Activated CD4-positive, CD25-positive, alpha-beta regulatory T cell (primary cell): ENCODE measurements around the gene RLIM.
A peak's percentile ranks its signal among the peaks of the same experiment; 100 is the strongest.
"Not testable (repeated sequence)": the region's sequence is repeated elsewhere in the genome, so short reads cannot be mapped to it uniquely, and the experiment has no call there.

ENCODE experiments used
- DNase-seq, 4 experiments: peaks; one replicate each; lab custom pipeline; 2025; lab: John Stamatoyannopoulos, UW

RLIM gene

GRCh38 chrX:74614093-74614909, at the start of gene RLIM:
RLIM (minus strand) TSS chrX:74614624; CDS start chrX:74595977, 18,647 bp downstream.
- peak; percentile 65 to 78 (median 74) for DNase-seq

- DNase-seq: no peak
Observed at GRCh38 chrX:74656079-74656745, 41.8 kb upstream of the RLIM start.

GRCh38 chrX:74654953-74655352, 40.5 kb upstream of the RLIM start:
- DNase-seq: not testable (repeated sequence)

- no peak for DNase-seq
Observed at GRCh38 chrX:74636749-74637314, 22.4 kb upstream of the RLIM start.

GRCh38 chrX:74613370-74614092, 893 bp downstream of the RLIM start:
- no peak for DNase-seq

GRCh38 chrX:74606799-74607198, 7.6 kb downstream of the RLIM start:
- DNase-seq: no peak

- no peak for DNase-seq
Observed at GRCh38 chrX:74606342-74606741, 8.1 kb downstream of the RLIM start.

GRCh38 chrX:74603040-74603439, 11.4 kb downstream of the RLIM start:
- no peak for DNase-seq

- DNase-seq: no peak
Observed at GRCh38 chrX:74602142-74602541, 12.3 kb downstream of the RLIM start.

- DNase-seq: no peak
Observed at GRCh38 chrX:74593593-74593992, 20.8 kb downstream of the RLIM start.

GRCh38 chrX:74585766-74586165, 28.7 kb downstream of the RLIM start:
- no peak for DNase-seq

- no peak for DNase-seq
Observed at GRCh38 chrX:74579597-74580198, 34.7 kb downstream of the RLIM start.

- DNase-seq: no peak
Observed at GRCh38 chrX:74578137-74578536, 36.3 kb downstream of the RLIM start.

GRCh38 chrX:74557378-74557777, 57.0 kb downstream of the RLIM start:
- no peak for DNase-seq

- DNase-seq: no peak
Observed at GRCh38 chrX:74551934-74552333, 62.5 kb downstream of the RLIM start.

GRCh38 chrX:74550295-74550802, 64.1 kb downstream of the RLIM start:
- DNase-seq: peak; percentile 65 to 67 (median 66)

GRCh38 chrX:74546984-74547383, 67.4 kb downstream of the RLIM start:
- no peak for DNase-seq

- no peak for DNase-seq
Observed at GRCh38 chrX:74545880-74546523, 68.4 kb downstream of the RLIM start.

GRCh38 chrX:74540635-74541249, 73.7 kb downstream of the RLIM start:
- no peak for DNase-seq

- DNase-seq: no peak
Observed at GRCh38 chrX:74536832-74537371, 77.5 kb downstream of the RLIM start.
